IPS-20b (cell line): ENCODE measurements around the gene CXorf58.
"Not testable (repeated sequence)": the region's sequence is repeated elsewhere in the genome, so short reads cannot be mapped to it uniquely, and the experiment has no call there.

ENCODE experiments used
- H3K27ac ChIP-seq: one replicate; pipeline ENCODE4 v1.5.1; 2013; ENCODE audit warnings: low read length
- H3K27me3 ChIP-seq: 2 replicates; pipeline ENCODE4 v1.6.1; 2013; ENCODE audit warnings: mild to moderate bottlenecking, low read length, inconsistent platforms; ENCODE audit not compliant: insufficient read depth
- H3K36me3 ChIP-seq: 2 replicates; pipeline ENCODE4 v1.6.1; 2013; ENCODE audit warnings: low read depth, mild to moderate bottlenecking, inconsistent platforms, low read length, moderate library complexity; ENCODE audit not compliant: insufficient read depth
- H3K4me1 ChIP-seq: 2 replicates; pipeline ENCODE4 v1.6.1; 2013; ENCODE audit warnings: mild to moderate bottlenecking, control low read depth, inconsistent platforms, low read length, moderate library complexity; ENCODE audit not compliant: insufficient read depth
- H3K4me3 ChIP-seq: 2 replicates; pipeline ENCODE4 v1.5.1; 2013; ENCODE audit warnings: mild to moderate bottlenecking, low read length, inconsistent platforms
- H3K9ac ChIP-seq: 2 replicates; pipeline ENCODE4 v1.6.1; 2013; ENCODE audit warnings: low read depth, mild to moderate bottlenecking, inconsistent platforms, low read length, moderate library complexity
- H3K9me3 ChIP-seq: 2 replicates; pipeline ENCODE4 v1.6.1; 2013; ENCODE audit warnings: mild to moderate bottlenecking, low read depth, low read length, inconsistent platforms; ENCODE audit not compliant: insufficient read depth

The CXorf58 gene

DNA sequence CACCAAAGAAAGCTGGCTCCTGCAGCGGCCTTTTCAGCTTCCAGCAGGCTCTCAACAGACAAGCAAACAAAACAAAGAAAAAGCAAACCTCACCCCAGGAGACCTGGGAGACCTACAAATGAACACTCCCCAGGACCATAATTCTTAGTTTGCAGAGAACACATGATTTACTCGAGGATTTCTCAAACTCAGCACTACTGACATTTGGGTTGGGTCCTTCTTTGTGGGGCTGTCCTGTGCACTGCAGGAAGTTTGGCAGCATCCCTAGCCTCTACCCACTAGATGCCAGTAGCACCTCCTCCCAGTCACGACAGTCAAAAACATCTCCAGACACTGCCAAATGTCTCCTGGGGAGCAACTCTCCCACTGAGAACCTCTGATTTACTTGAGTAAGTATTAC, 22.0 kb upstream of the CXorf58 start:
- H3K27me3 ChIP-seq, result no peaks in the 10 kb centered on the region
- no peak overlapping the region for H3K4me3 ChIP-seq
- H3K9ac ChIP-seq, result no peak overlapping the region
- no peaks in the 10 kb centered on the region for H3K9me3 ChIP-seq
- H3K27ac ChIP-seq, result no peak overlapping the region
- H3K36me3 ChIP-seq, result no peaks in the 10 kb centered on the region
- H3K4me1 ChIP-seq, result no peaks in the 10 kb centered on the region; the same call in 1 of the 2 replicates

DNA sequence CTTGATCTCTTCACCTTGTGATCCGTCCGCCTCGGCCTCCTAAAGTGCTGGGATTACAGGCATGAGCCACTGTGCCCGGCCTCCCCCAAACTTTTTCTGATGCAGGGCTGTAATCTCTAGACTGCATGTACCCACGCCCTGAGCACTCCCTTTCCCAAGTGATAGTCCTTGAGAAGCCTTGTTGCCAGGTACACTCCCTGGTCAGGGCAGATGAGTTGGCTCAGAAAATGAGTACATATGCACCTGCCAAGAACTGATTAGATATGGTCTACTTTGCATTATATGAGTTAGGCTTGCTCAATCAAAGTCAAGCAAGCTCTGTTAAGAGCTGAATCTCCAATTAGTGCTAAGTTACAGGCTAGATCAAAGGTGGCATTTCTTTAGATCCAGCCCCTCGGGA, 20.4 kb upstream of the CXorf58 start:
- Histone ChIP-seq H3K27ac (no peak overlapping the region), H3K4me3 (no peak overlapping the region), H3K9ac (no peak overlapping the region), H3K27me3 (no peaks in the 10 kb centered on the region), H3K36me3 (no peaks in the 10 kb centered on the region), H3K9me3 (no peaks in the 10 kb centered on the region), H3K4me1 (no peaks in the 10 kb centered on the region; the same call in 1 of the 2 replicates)

DNA sequence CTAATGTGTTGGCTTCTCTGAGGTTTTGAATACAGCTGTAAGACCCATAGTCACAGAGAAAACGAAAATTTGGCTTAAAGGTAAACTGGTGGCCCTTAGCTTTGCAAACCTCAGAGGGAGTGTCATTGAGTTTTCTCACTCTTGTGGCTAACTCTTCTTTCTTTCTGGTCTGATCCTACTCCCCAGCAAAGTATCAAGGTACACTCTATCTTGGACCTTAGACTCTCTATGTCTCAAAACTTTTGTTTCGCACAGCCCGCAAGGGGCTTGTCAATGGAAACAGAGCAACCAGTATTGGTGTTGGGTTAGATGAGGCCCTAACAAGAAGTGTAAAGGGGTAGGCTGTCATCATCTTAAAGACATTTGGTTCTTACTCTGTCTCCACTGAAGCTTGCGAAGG, 19.9 kb upstream of the CXorf58 start:
- Histone ChIP-seq H3K27me3 (no peaks in the 10 kb centered on the region), H3K36me3 (no peaks in the 10 kb centered on the region), H3K9me3 (no peaks in the 10 kb centered on the region), H3K27ac (no peak overlapping the region), H3K4me3 (no peak overlapping the region), H3K9ac (no peak overlapping the region), H3K4me1 (no peaks in the 10 kb centered on the region; the same call in 1 of the 2 replicates)

DNA sequence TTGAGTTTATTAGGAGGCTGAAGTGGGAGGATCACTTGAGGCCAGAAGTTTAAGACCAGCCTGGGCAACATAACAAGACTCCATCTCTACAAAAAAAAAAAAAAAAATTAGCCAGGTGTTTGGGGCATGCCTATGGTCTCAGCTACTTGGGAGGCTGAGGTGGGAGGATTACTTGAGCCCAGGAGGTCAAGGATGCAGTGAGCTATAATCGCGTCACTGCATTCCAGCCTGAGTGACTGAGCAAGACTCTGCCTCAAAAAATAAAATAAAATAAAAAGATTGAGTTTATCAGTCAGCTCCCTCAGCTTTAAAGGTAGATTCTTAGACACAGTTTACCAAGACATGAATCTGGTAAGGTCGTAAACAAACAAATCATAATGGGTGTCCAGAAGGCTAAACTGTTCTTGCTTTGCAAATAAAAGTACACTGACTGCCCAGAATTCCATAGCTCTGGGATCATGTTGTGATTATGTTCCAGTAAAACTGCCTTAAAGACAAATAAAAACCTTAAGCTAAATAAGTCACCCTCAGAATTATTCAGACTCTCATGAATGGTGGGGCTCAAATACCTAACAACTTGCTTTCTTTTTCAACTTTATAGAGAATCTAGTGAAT, 18.8 kb upstream of the CXorf58 start:
- no peak overlapping the region for H3K9ac ChIP-seq
- H3K4me3 ChIP-seq, result no peak overlapping the region
- no peak overlapping the region for H3K27ac ChIP-seq
- no peaks in the 10 kb centered on the region for H3K36me3 ChIP-seq
- no peaks in the 10 kb centered on the region for H3K27me3 ChIP-seq
- H3K9me3 ChIP-seq, result no peaks in the 10 kb centered on the region
- H3K4me1 ChIP-seq, result no peaks in the 10 kb centered on the region; the same call in 1 of the 2 replicates

DNA sequence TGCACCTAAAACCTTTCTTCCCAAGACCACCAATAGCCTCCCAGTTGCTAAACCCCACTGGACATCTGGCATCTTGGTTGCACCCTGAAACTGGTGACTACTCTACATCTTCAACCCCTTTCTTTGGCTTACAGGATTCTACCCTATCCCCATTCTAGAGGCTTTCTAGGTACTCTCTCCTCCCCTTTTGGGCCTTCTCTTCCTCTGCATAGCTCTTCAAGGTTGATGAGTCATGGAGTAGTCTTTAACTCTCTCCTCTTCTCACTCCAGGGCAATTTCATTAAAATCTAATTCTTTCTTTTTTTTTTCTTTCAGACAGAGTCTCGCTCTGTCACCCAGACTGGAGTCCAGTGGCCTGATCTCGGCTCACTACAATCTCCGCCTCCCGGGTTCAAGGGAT, 16.9 kb upstream of the CXorf58 start:
- Histone ChIP-seq H3K36me3 (no peaks in the 10 kb centered on the region), H3K27ac (no peak overlapping the region), H3K27me3 (no peaks in the 10 kb centered on the region)

DNA sequence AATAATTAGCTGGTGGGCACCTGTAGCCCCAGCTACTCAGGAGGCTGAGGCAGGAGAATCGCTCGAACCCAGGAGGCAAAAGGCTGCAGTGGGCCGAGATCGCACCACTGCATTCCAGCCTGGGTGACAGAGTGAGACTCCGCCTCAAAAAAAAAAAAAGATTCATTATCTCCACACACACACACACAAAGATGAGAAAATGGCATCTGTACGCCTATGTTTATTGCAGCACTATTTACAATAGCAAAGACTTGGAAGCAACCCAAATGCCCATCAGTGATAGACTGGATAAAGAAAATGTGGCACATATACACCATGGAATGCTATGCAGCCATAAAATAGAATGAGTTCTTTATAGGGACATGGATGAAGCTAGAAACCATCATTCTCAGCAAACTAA, 12.8 kb upstream of the CXorf58 start:
- not testable (repeated sequence) for H3K9ac ChIP-seq, H3K27ac ChIP-seq, H3K4me3 ChIP-seq, H3K27me3 ChIP-seq, H3K36me3 ChIP-seq, H3K9me3 ChIP-seq, H3K4me1 ChIP-seq

More for the DNA sequence above, 16.9 kb upstream of the CXorf58 start:
- Histone ChIP-seq H3K4me1 (no peaks in the 10 kb centered on the region; the same call in 1 of the 2 replicates), H3K9ac (no peak overlapping the region), H3K9me3 (no peaks in the 10 kb centered on the region), H3K4me3 (no peak overlapping the region)

DNA sequence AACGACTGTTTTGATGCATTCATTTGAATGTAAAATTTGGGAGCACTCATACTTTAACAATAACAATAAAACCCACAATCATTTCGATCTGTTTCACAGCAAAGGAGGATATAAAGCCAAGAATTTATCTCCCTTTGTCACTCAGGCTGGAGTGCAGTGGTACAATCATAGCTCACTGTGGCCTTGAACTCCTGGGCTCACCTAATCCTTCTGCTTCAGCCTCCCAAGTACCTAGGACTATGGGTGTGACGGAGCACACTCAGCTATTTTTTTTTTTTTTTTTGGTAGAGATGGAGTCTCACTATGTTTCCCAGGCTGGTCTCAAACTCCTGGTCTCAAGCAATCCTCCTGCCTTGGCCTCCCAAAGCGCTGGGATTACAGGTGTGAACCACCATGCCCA, 11.3 kb upstream of the CXorf58 start:
- not testable (repeated sequence) for H3K4me3 ChIP-seq, H3K27ac ChIP-seq, H3K27me3 ChIP-seq, H3K36me3 ChIP-seq, H3K4me1 ChIP-seq, H3K9me3 ChIP-seq, H3K9ac ChIP-seq

DNA sequence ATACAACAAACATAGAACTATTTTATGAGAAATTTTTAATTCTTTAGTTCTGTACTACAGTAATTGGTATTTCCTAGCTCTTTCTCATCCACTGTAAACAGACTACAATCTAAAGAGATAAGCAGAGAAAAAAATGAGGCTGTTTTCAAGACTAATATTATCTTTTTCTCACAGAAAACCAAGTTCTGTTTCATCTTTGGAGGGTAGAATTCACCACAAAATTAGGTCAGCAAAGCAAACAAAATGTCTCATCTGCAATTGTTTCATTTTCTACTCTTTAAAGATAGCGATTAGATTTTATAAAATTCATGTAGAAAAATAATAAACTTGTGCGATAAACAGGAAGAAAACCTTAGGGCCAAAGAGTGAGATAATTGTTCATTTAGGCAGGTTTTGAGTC, 10.8 kb upstream of the CXorf58 start:
- no peak overlapping the region for H3K4me3 ChIP-seq
- H3K27ac ChIP-seq, result no peak overlapping the region
- no peak overlapping the region for H3K9ac ChIP-seq
- no peaks in the 10 kb centered on the region for H3K9me3 ChIP-seq
- peaks cover 13% of the 10 kb centered on the region; the same call in 1 of the 2 replicates for H3K4me1 ChIP-seq
- no peaks in the 10 kb centered on the region for H3K27me3 ChIP-seq
- no peaks in the 10 kb centered on the region for H3K36me3 ChIP-seq

DNA sequence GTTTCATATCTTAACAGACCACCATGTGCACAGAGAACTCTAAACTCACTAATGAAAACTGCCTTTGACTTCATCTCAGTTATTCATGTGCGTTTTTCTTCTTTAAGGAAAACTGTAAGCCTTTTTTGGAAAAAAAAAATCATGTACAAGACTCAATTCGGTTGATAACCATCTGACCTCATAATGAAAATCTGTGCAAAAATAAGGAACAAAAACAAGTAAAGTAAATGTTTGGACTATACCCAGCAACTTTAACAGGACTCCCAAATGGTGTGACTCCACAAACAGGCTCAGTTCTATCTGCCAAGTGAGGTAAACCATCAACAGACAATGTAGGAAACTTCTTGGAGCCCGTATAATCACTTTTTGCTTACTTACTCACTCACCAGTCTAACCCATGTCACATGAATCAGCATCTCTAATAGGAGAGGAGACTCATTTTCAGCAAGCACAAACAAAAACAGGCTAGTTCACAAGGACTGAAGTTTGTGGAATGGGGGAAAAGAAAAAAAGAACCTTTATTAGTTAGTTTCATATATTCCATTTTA, 9.3 kb upstream of the CXorf58 start:
- H3K27ac ChIP-seq, result no peak overlapping the region
- peak overlapping the region; percentile 1; the same call in 1 of the 2 replicates for H3K9ac ChIP-seq
- peaks cover 15% of the 10 kb centered on the region; the same call in 1 of the 2 replicates for H3K4me1 ChIP-seq
- no peaks in the 10 kb centered on the region for H3K36me3 ChIP-seq
- no peaks in the 10 kb centered on the region for H3K27me3 ChIP-seq
- H3K4me3 ChIP-seq, result no peak overlapping the region
- no peaks in the 10 kb centered on the region for H3K9me3 ChIP-seq

DNA sequence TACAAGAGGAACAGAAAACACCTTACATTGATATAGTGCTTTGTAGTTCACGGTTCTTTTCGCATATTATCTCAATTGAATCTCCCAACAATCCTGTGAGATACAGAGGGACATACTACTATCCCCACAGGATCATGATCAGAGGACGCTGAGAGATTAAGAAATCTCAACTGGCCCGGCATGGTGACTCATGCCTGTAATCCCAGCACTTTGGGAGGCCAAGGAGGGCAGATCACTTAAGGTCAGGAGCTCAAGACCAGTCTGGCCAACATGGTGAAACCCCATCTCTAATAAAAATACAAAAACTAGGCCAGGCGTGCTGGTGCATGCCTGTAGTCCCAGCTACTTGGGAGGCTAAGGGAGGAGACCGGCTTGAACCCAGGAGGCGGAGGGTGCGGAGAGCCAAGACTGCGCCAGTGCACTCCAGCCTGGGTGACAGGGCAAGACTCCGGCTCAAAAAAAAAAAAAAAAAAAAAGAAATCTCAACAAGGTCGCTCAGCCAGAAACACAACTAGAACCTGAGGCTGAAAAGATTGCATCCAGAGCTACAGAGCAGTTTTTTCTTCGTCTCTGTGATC, 7.5 kb upstream of the CXorf58 start:
- Histone ChIP-seq H3K36me3 (no peaks in the 10 kb centered on the region), H3K9me3 (no peaks in the 10 kb centered on the region), H3K27ac (no peak overlapping the region), H3K27me3 (no peaks in the 10 kb centered on the region), H3K4me1 (peaks cover 15% of the 10 kb centered on the region; the same call in 1 of the 2 replicates), H3K4me3 (no peak overlapping the region), H3K9ac (no peak overlapping the region)

DNA sequence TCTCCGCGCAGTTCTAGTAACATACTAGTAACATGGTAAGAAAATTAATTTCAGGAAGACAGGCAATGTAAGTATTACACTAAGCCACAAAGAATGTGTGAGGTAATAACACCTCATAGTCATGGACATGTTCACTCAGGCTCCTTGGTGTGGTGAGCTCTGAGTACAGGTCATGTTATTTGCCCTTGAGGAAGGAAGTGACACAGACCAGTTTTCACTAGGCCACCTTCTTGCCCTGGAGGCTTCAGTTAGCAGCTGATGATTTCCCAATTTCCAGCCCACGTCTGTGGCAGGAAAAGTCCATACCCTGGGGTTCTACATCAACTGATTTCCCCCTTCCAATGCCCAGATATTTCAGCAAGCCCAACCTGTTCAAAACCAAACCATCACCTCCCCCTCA, 6.7 kb upstream of the CXorf58 start:
- Histone ChIP-seq H3K27me3 (no peaks in the 10 kb centered on the region), H3K36me3 (no peaks in the 10 kb centered on the region), H3K9ac (no peak overlapping the region), H3K9me3 (no peaks in the 10 kb centered on the region), H3K27ac (no peak overlapping the region), H3K4me1 (peaks cover 15% of the 10 kb centered on the region; the same call in 1 of the 2 replicates), H3K4me3 (no peak overlapping the region)

DNA sequence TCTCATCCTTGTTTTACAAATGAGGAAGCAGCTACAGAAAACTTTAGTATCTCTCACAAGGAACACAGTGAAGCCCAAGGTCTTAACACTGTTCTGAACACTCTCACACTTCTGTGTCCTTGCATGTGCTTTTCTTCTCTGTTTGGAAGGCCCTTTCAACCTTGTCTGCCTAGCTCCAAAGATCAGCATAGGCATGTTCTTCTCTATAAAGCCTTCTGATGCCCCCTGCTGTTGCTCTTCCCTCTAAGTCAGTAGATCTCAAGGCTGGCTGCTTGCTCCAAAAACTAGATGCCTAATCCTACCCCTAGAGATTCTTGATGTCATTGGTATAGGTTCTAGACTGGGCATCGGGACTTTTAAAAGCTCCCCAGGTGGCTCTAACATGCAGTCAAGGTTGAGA, 6.0 kb upstream of the CXorf58 start:
- H3K4me1 ChIP-seq, result peaks cover 15% of the 10 kb centered on the region; the same call in 1 of the 2 replicates
- no peak overlapping the region for H3K4me3 ChIP-seq
- no peaks in the 10 kb centered on the region for H3K9me3 ChIP-seq
- H3K27ac ChIP-seq, result no peak overlapping the region
- H3K36me3 ChIP-seq, result no peaks in the 10 kb centered on the region
- peak overlapping the region; percentile 21; the same call in 1 of the 2 replicates for H3K9ac ChIP-seq
- no peaks in the 10 kb centered on the region for H3K27me3 ChIP-seq
